Fibroblast of lung (primary cell): ENCODE data around the gene ZKSCAN1.
A peak's percentile ranks its signal among the peaks of the same experiment; 100 is the strongest.
"Not testable (repeated sequence)": the region's sequence is repeated elsewhere in the genome, so short reads cannot be mapped to it uniquely, and the experiment has no call there.

Source experiments
- CTCF ChIP-seq, 2 donors: IDR thresholded peaks in 1 of 2; conservative IDR thresholded peaks in 1 of 2; 1 replicate in 1 of 2; 2 replicates in 1 of 2; pipeline ENCODE4 v1.5.1; 2011 to 2012; ENCODE audit warnings: low read length in 2 of 2, control low read depth in 1 of 2, inconsistent platforms in 1 of 2, low read depth in 1 of 2, mild to moderate bottlenecking in 1 of 2
- EZH2 ChIP-seq: IDR thresholded peaks from 2 replicates; pipeline ENCODE4 v1.5.1; 2012; ENCODE audit warnings: low read length, control low read depth, mild to moderate bottlenecking; ENCODE audit errors: missing control alignments

- peak; percentile 46 to 49 for TF ChIP-seq CTCF (conservative IDR thresholded peaks at IDR 0.05 in 1 of 2, IDR thresholded peaks at IDR 0.05 in 1 of 2; ENCODE audit: low read depth in 1 of 2, low read length in 2 of 2)
- not testable (repeated sequence) for TF ChIP-seq EZH2
These were observed 35.6 kb upstream of the ZKSCAN1 start for GRCh38 chr7:99979814-99980225.
